GM23338 (cell line): ENCODE data around the gene ADAM17. TPM values are rescaled to one million over a fixed set of nuclear protein-coding genes. Genes with fewer than 3 reads are reported as not detected.
A peak's percentile ranks its signal among the peaks of the same experiment; 100 is the strongest.

Source experiments
- ATAC-seq: fragments of 200-7000 bp; cut with Tn5 transposase; 3 replicates; pipeline ENCODE4 v1.9.1; 2020
- DNase-seq: peaks from one replicate; pipeline ENCODE4 v3.0.0-alpha.2; 2015; ENCODE audit warnings: low spot score
- H2AFZ ChIP-seq: fragments of 200-600 bp; sonication (generic); 2 replicates; pipeline ENCODE4 v1.8.0; 2016; ENCODE audit warnings: antibody characterized with exemption, mild to moderate bottlenecking, moderate library complexity
- H3F3A ChIP-seq: fragments of 200-600 bp; sonication (generic); replicated peaks from 2 replicates; pipeline ENCODE4 v1.8.0; 2017; ENCODE audit warnings: antibody characterized with exemption, mixed run types, low read depth
- H3K27ac ChIP-seq: fragments of 200-600 bp; sonication (generic); 2 replicates; pipeline ENCODE4 v1.6.1; 2016; ENCODE audit warnings: low read depth
- H3K27me3 ChIP-seq: fragments of 200-600 bp; sonication (generic); 2 replicates; pipeline ENCODE4 v1.8.0; 2016; ENCODE audit warnings: mild to moderate bottlenecking, mixed run types, moderate library complexity; ENCODE audit not compliant: insufficient read depth
- H3K36me3 ChIP-seq: fragments of 200-600 bp; sonication (generic); 2 replicates; pipeline ENCODE4 v1.8.0; 2016; ENCODE audit warnings: mild to moderate bottlenecking; ENCODE audit not compliant: insufficient read depth
- H3K4me1 ChIP-seq: fragments of 200-600 bp; sonication (generic); 2 replicates; pipeline ENCODE4 v1.8.0; 2016; ENCODE audit warnings: mild to moderate bottlenecking, moderate library complexity; ENCODE audit not compliant: insufficient read depth
- H3K4me2 ChIP-seq: fragments of 200-600 bp; sonication (generic); 2 replicates; pipeline ENCODE4 v1.7.1; 2017; ENCODE audit warnings: mixed run types
- H3K4me3 ChIP-seq: fragments of 200-600 bp; sonication (generic); 2 replicates; pipeline ENCODE4 v1.6.1; 2016; ENCODE audit warnings: mixed run types
- H3K79me2 ChIP-seq: fragments of 200-600 bp; sonication (generic); replicated peaks from 2 replicates; pipeline ENCODE4 v1.8.0; 2017; ENCODE audit warnings: mild to moderate bottlenecking; ENCODE audit not compliant: insufficient read depth
- H3K9me2 ChIP-seq: fragments of 200-600 bp; sonication (generic); 2 replicates; pipeline ENCODE4 v1.8.0; 2017; ENCODE audit not compliant: insufficient read depth
- H4K20me1 ChIP-seq: fragments of 200-600 bp; sonication (generic); replicated peaks from 2 replicates; pipeline ENCODE4 v1.8.0; 2017; ENCODE audit warnings: mild to moderate bottlenecking; ENCODE audit not compliant: insufficient read depth
- H3K27ac Mint-ChIP-seq: 2 replicates; pipeline ENCODE4 v1.8.0; 2020; ENCODE audit warnings: inconsistent platforms, mild to moderate bottlenecking, moderate library complexity, mixed read lengths
- H3K27me3 Mint-ChIP-seq: 3 replicates; pipeline ENCODE4 v1.8.0; 2022; ENCODE audit warnings: low read depth, mild to moderate bottlenecking, moderate library complexity, mixed read lengths, inconsistent platforms; ENCODE audit not compliant: insufficient read depth, poor library complexity
- H3K36me3 Mint-ChIP-seq: 3 replicates; pipeline ENCODE4 v1.8.0; 2021; ENCODE audit warnings: low read depth, mild to moderate bottlenecking, inconsistent platforms, moderate library complexity, mixed read lengths
- H3K4me1 Mint-ChIP-seq: 3 replicates; pipeline ENCODE4 v1.8.0; 2020; ENCODE audit warnings: mild to moderate bottlenecking, inconsistent platforms, mixed read lengths
- H3K4me3 Mint-ChIP-seq: 3 replicates; pipeline ENCODE4 v1.8.0; 2021; ENCODE audit warnings: moderate library complexity, mild to moderate bottlenecking, inconsistent platforms, mixed read lengths
- H3K9me3 Mint-ChIP-seq: 3 replicates; pipeline ENCODE4 v1.8.0; 2020; ENCODE audit warnings: moderate library complexity, mild to moderate bottlenecking, inconsistent platforms, mixed read lengths
- CREB1 ChIP-seq: fragments of 250-450 bp; sonication (Bioruptor Pico); IDR thresholded peaks from 2 replicates; pipeline ENCODE4 v1.5.0; 2020; ENCODE audit warnings: low read depth, mild to moderate bottlenecking, moderate library complexity
- POLR2AphosphoS5 ChIP-seq: IDR thresholded peaks from 2 replicates; pipeline ENCODE4 v1.6.1; 2016; ENCODE audit warnings: antibody characterized with exemption, low read depth
- REST ChIP-seq: IDR thresholded peaks from one replicate; pipeline ENCODE4 v1.6.1; 2018; ENCODE audit warnings: antibody characterized with exemption; ENCODE audit not compliant: unreplicated experiment
- STAT1 ChIP-seq: IDR thresholded peaks from one replicate; pipeline ENCODE4 v1.6.1; 2016; ENCODE audit warnings: antibody characterized with exemption; ENCODE audit not compliant: unreplicated experiment
- ZNF462 ChIP-seq: fragments of 250-450 bp; sonication (Bioruptor Pico); IDR thresholded peaks from 2 replicates; pipeline ENCODE4 v1.5.0; 2020; ENCODE audit warnings: mild to moderate bottlenecking, moderate library complexity
- polyA plus RNA-seq: library from polyadenylated mRNA; unstranded; fragments of >200 nt; fragmentation: Nextera tagmentation; extraction: Ambion mirVana; gene quantifications from 2 replicates; pipeline ENCODE4 v1.2.1, GENCODE V29; 2016
- total RNA-seq: library from RNA; depleted of rRNA; stranded (reverse); fragments of >200 nt; shearing (Covaris generic); gene quantifications from 2 replicates; pipeline ENCODE4 v1.2.3, GENCODE V29; 2014

Gene ADAM17
- total and polyA plus RNA-seq, 2 experiments from 2014 or later = 8.3 to 23.5 TPM

- Histone ChIP-seq H3K36me3 (peaks cover 22% of the 10 kb centered on the region; the same call in 1 of the 2 replicates), H3K27ac (no peak overlapping the region)
- peak overlapping the region; percentile 42; the same call in 1 of the 2 replicates for H3K27ac Mint-ChIP-seq
These were observed 58.6 kb downstream of the ADAM17 start for GRCh38 chr2:9497017-9497416.

More at GRCh38 chr2:9497017-9497416, 58.6 kb downstream of the ADAM17 start:
- Histone ChIP-seq H3K27me3 (no peaks in the 10 kb centered on the region), H3K4me3 (no peak overlapping the region), H3F3A (no peaks in the 10 kb centered on the region), H4K20me1 (0 out of 2 replicates have a peak, but pooled peaks cover 5% of the 10 kb centered on the region), H3K4me1 (no peaks in the 10 kb centered on the region), H3K9me2 (no peaks in the 10 kb centered on the region), H3K79me2 (no peaks in the 10 kb centered on the region), H3K4me2 (no peak overlapping the region), H2AFZ (no peak overlapping the region)
- no peak for DNase-seq
- H3K36me3 Mint-ChIP-seq = peaks cover 53% of the 10 kb centered on the region
- peak; percentile 38; the same call in 1 of the 3 replicates for ATAC-seq
- H3K4me1 Mint-ChIP-seq = peaks cover 11% of the 10 kb centered on the region; the same call in 2 of the 3 replicates
- no peak for TF ChIP-seq STAT1
- TF ChIP-seq CREB1 (CRISPR knock-in tag) = no peak
- TF ChIP-seq ZNF462 = no peak
- no peak for TF ChIP-seq REST
- TF ChIP-seq POLR2AphosphoS5 = no peak
- H3K4me3 Mint-ChIP-seq = no peak overlapping the region
- H3K27me3 Mint-ChIP-seq = peaks cover 6% of the 10 kb centered on the region
- no peaks in the 10 kb centered on the region for H3K9me3 Mint-ChIP-seq
